ENCODE results near the gene RPH3AL. TPM values are rescaled to one million over a fixed set of nuclear protein-coding genes. Genes with fewer than 3 reads are reported as not detected.

The RPH3AL gene
- total RNA-seq, 1 experiment from 2014 or later: 3.0 TPM

- no peak overlapping the region for H4K91ac ChIP-seq (ENCODE audit: insufficient read length, low read depth, low read length)
- H3K27me3 Mint-ChIP-seq (ENCODE audit: low read depth): peaks cover 8% of the 10 kb centered on the region
- H3K4ac ChIP-seq (ENCODE audit: low read depth, low read length): no peak overlapping the region
- H3K79me1 ChIP-seq (ENCODE audit: insufficient read depth, low read depth, low read length, poor library complexity, severe bottlenecking): no peaks in the 10 kb centered on the region
- no peak overlapping the region for H2BK5ac ChIP-seq (ENCODE audit: insufficient read length, low read length)
- H3K23me2 ChIP-seq (ENCODE audit: insufficient read length, low read depth, low read length, poor library complexity, severe bottlenecking): no peaks in the 10 kb centered on the region
- no peaks in the 10 kb centered on the region for H3K9me3 ChIP-seq (ENCODE audit: control insufficient read depth, low read depth, low read length)
- no peak overlapping the region for H2AFZ ChIP-seq (ENCODE audit: low read length)
- H2BK12ac ChIP-seq (ENCODE audit: insufficient read length, low read depth, low read length): no peak overlapping the region
- no peak overlapping the region for H3T11ph ChIP-seq (ENCODE audit: low read length)
- no peak overlapping the region for H2BK15ac ChIP-seq (ENCODE audit: low read depth, low read length)
- no CpG with 5 or more reads among the region's 12 CpGs for WGBS (ENCODE audit: extremely low coverage, insufficient read length, low lambda C conversion rate)
- H3K9ac ChIP-seq (ENCODE audit: extremely low read depth, insufficient read length, low read length): no peak overlapping the region
- no peak overlapping the region for H3K4me2 ChIP-seq (ENCODE audit: insufficient read depth, insufficient read length, low read length)
- no peak overlapping the region for H2BK120ac ChIP-seq (ENCODE audit: low read depth, low read length, poor library complexity, severe bottlenecking)
- H3K4me1 Mint-ChIP-seq: peaks cover 29 to 38% of the 10 kb centered on the region in 2 experiments
- no peak overlapping the region for H2BK20ac ChIP-seq (ENCODE audit: low read depth, low read length, poor library complexity, severe bottlenecking)
- H3K9me3 Mint-ChIP-seq: no peaks in the 10 kb centered on the region; a peak in 1 of 5 replicates
- H3K18ac ChIP-seq (ENCODE audit: insufficient read length, low read depth, low read length): no peak overlapping the region
- peak; percentile 85 for DNase-seq
- peak overlapping the region; percentile 24 to 62; a peak in 1 of 5 replicates for H3K4me3 Mint-ChIP-seq
- H4K8ac ChIP-seq (replicated peaks; ENCODE audit: insufficient read length, low read depth, low read length): no peak overlapping the region
- no peaks in the 10 kb centered on the region; a peak in 1 of 7 replicates for H3K36me3 Mint-ChIP-seq (ENCODE audit: insufficient read depth in 1 of 3, low read depth in 3 of 3)
- H3K79me2 ChIP-seq (ENCODE audit: insufficient read depth, low read length): no peaks in the 10 kb centered on the region
- H4K5ac ChIP-seq (ENCODE audit: insufficient read length, low read depth, low read length): no peak overlapping the region
- H3K27me3 ChIP-seq (ENCODE audit: insufficient read depth, low read length): peaks cover 2% of the 10 kb centered on the region; the same call in 1 of the 2 replicates
- H2AK5ac ChIP-seq (ENCODE audit: insufficient read length, low read length): no peak overlapping the region
- H4K20me1 ChIP-seq (ENCODE audit: control insufficient read depth, insufficient read depth, insufficient read length): no peaks in the 10 kb centered on the region
- H3K23ac ChIP-seq (ENCODE audit: insufficient read length, low read depth, low read length): no peak overlapping the region
- H3K14ac ChIP-seq (ENCODE audit: insufficient read depth, low read length): no peak overlapping the region
- H3K56ac ChIP-seq (ENCODE audit: insufficient read length, low read depth, low read length): no peak overlapping the region
- no peak overlapping the region for H3K27ac Mint-ChIP-seq
- H3K4me1 ChIP-seq (ENCODE audit: insufficient read depth, low read length): no peaks in the 10 kb centered on the region; the same call in 1 of the 2 replicates
- no peak for TF ChIP-seq CTCF (conservative IDR thresholded peaks at IDR 0.05)
- H3K27ac ChIP-seq (ENCODE audit: insufficient read length, low read depth, low read length): no peak overlapping the region
These were observed 16.9 kb downstream of the RPH3AL start for GRCh38 chr17:335691-336090.

Data from H9 (cell line).